Left lung (tissue), 10 donors: ENCODE results near the gene CTLA4. TPM values are rescaled to one million over a fixed set of nuclear protein-coding genes. Genes with fewer than 3 reads are reported as not detected.

Experiments
- ATAC-seq: fragments of 200-7000 bp; cut with Tn5 transposase; one replicate; pipeline ENCODE4 v1.9.1; 2020; ENCODE audit warnings: moderate library complexity
- DNase-seq, 4 donors: peaks; one replicate each; pipeline ENCODE4 v3.0.0-alpha.2; 2013 to 2020
- H3K27ac ChIP-seq, 2 donors: fragments of 200-600 bp; sonication (generic) in 1 of 2; one replicate each; pipeline versions ENCODE4 v1.5.0 to v1.8.0; 2020 to 2021
- H3K27me3 ChIP-seq, 2 donors: fragments of 200-600 bp; sonication (generic) in 1 of 2; one replicate each; pipeline versions ENCODE4 v1.5.0 to v1.8.0; 2020 to 2021
- H3K36me3 ChIP-seq, 2 donors: fragments of 200-600 bp; sonication (generic) in 1 of 2; one replicate each; pipeline versions ENCODE4 v1.5.0 to v1.8.0; 2020 to 2021
- H3K4me1 ChIP-seq, 2 donors: fragments of 200-600 bp; one replicate each; pipeline ENCODE4 v1.8.0; 2021
- H3K4me3 ChIP-seq, 2 donors: fragments of 200-600 bp; sonication (generic) in 1 of 2; one replicate each; pipeline versions ENCODE4 v1.5.0 to v1.8.0; 2020 to 2021; ENCODE audit warnings: mild to moderate bottlenecking in 1 of 2
- H3K9me3 ChIP-seq, 2 donors: fragments of 200-600 bp; sonication (generic) in 1 of 2; one replicate each; pipeline versions ENCODE4 v1.5.0 to v1.8.0; 2020 to 2021
- CTCF ChIP-seq, 2 donors: fragments of 200-600 bp; sonication (generic) in 1 of 2; IDR thresholded peaks; one replicate each; pipeline versions ENCODE4 v1.5.0 to v1.8.0; 2021; ENCODE audit warnings: antibody characterized with exemption in 2 of 2
- intact Hi-C, 2 donors: fragments of 100-400 bp; cut with DNase I; formaldehyde crosslinking; loops; one replicate each; pipeline versions ENCODE4 v1.11.2 to v1.14.2; 2022
- polyA plus RNA-seq, 6 donors: library from polyadenylated mRNA; unstranded; fragments of 120-200 nt; gene quantifications; one replicate each; pipeline ENCODE4 v1.2.1, GENCODE V29; 2013; ENCODE audit not compliant: insufficient read length in 6 of 6
- total RNA-seq, 2 donors: library from RNA; stranded (reverse); fragmentation: NEBNext Ultra II Directional; extraction: Animal tissue kit (Norgen Biotek cat#: 25700); gene quantifications; one replicate each; pipeline ENCODE4 v1.2.1, GENCODE V29; 2021
- donor health status: DM: no; HTN: yes; CAD: no.
- donor health status: DM: no; HTN: no; CAD: no.

Gene CTLA4
- total and polyA plus RNA-seq, 8 donors = 0.17 to 1.4 (median 0.40) TPM; not detected in 1

- Histone ChIP-seq H3K27me3 (no peaks in the 10 kb centered on the region), H3K27ac (no peak overlapping the region), H3K36me3 (no peaks in the 10 kb centered on the region), H3K9me3 (no peaks in the 10 kb centered on the region), H3K4me1 (no peaks in the 10 kb centered on the region), H3K4me3 (no peak overlapping the region)
- intact Hi-C loops = no loop called here
- DNase-seq (no peak), ATAC-seq (no peak)
- no peak for TF ChIP-seq CTCF (IDR thresholded peaks at IDR 0.05)
These were observed 44.4 kb upstream of the CTLA4 start for GRCh38 chr2:203823173-203823572.

GRCh38 chr2:203824057-203824456 is 43.5 kb upstream of the CTLA4 start:
- no peak for ATAC-seq
- no peak for TF ChIP-seq CTCF (IDR thresholded peaks at IDR 0.05)
- intact Hi-C loops = no loop called here

GRCh38 chr2:203824603-203825002 is 43.0 kb upstream of the CTLA4 start:
- H3K4me1 ChIP-seq = no peaks in the 10 kb centered on the region
- H3K4me3 ChIP-seq = no peak overlapping the region
- H3K36me3 ChIP-seq = no peaks in the 10 kb centered on the region
- DNase-seq (no peak), ATAC-seq (no peak)
- H3K9me3 ChIP-seq = no peaks in the 10 kb centered on the region
- H3K27ac ChIP-seq = no peak overlapping the region
- intact Hi-C loops = no loop called here
- no peaks in the 10 kb centered on the region for H3K27me3 ChIP-seq
- TF ChIP-seq CTCF (IDR thresholded peaks at IDR 0.05) = no peak

More at GRCh38 chr2:203824057-203824456, 43.5 kb upstream of the CTLA4 start:
- Histone ChIP-seq H3K27me3 (no peaks in the 10 kb centered on the region), H3K9me3 (no peaks in the 10 kb centered on the region), H3K27ac (no peak overlapping the region), H3K4me3 (no peak overlapping the region), H3K36me3 (no peaks in the 10 kb centered on the region), H3K4me1 (no peaks in the 10 kb centered on the region)
- DNase-seq = no peak

GRCh38 chr2:203826704-203827103 is 40.9 kb upstream of the CTLA4 start:
- no peak for ATAC-seq
- intact Hi-C loops = no loop called here
- no peaks in the 10 kb centered on the region for H3K9me3 ChIP-seq
- no peak for TF ChIP-seq CTCF (IDR thresholded peaks at IDR 0.05)
- no peaks in the 10 kb centered on the region for H3K27me3 ChIP-seq
- H3K4me3 ChIP-seq = no peak overlapping the region
- no peaks in the 10 kb centered on the region for H3K4me1 ChIP-seq
- no peak for DNase-seq
- H3K36me3 ChIP-seq = no peaks in the 10 kb centered on the region
- no peak overlapping the region for H3K27ac ChIP-seq

- Histone ChIP-seq H3K4me3 (no peak overlapping the region), H3K9me3 (no peaks in the 10 kb centered on the region), H3K36me3 (no peaks in the 10 kb centered on the region), H3K4me1 (no peaks in the 10 kb centered on the region), H3K27ac (no peak overlapping the region), H3K27me3 (no peaks in the 10 kb centered on the region)
- ATAC-seq (no peak), DNase-seq (no peak)
- intact Hi-C loops = no loop called here
- TF ChIP-seq CTCF (IDR thresholded peaks at IDR 0.05) = no peak
These were observed 37.1 kb upstream of the CTLA4 start for GRCh38 chr2:203830304-203831055.
